ENCODE data around the gene MAPKBP1.

DNA sequence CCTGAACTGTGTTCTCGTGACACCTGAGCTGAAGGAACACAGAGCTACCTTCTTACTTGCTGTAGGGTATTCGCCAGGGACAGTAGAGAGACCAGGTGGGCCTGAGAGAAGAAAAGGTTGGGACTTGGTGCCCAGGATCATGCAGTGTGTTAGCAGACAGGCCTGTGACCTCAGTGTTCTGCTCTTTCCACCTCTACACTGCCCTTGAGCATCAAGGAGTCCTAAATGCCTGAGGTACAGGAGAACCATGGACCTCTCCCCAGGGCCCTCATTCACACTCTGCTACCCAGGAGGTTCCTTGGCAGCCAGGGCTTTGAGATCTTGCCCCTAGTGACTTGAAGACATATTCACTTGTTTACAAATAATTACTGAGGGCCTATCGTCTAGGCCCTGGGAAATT lies 31.4 kb downstream of the MAPKBP1 start:
- TF ChIP-seq EP300 (IDR thresholded peaks at IDR 0.05) (no peak), POLR2A (IDR thresholded peaks at IDR 0.05) (no peak)
- TF ChIP-seq, protein P1, sequence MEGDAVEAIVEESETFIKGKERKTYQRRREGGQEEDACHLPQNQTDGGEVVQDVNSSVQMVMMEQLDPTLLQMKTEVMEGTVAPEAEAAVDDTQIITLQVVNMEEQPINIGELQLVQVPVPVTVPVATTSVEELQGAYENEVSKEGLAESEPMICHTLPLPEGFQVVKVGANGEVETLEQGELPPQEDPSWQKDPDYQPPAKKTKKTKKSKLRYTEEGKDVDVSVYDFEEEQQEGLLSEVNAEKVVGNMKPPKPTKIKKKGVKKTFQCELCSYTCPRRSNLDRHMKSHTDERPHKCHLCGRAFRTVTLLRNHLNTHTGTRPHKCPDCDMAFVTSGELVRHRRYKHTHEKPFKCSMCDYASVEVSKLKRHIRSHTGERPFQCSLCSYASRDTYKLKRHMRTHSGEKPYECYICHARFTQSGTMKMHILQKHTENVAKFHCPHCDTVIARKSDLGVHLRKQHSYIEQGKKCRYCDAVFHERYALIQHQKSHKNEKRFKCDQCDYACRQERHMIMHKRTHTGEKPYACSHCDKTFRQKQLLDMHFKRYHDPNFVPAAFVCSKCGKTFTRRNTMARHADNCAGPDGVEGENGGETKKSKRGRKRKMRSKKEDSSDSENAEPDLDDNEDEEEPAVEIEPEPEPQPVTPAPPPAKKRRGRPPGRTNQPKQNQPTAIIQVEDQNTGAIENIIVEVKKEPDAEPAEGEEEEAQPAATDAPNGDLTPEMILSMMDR (IDR thresholded peaks at IDR 0.05) = no peak
